K562 (cell line): ENCODE data around the gene HLA-DRB5. TPM values are rescaled to one million over a fixed set of nuclear protein-coding genes. Genes with fewer than 3 reads are reported as not detected.

ENCODE experiments used
- ATAC-seq: fragments of 200-7000 bp; cut with Tn5 transposase; 3 replicates; pipeline ENCODE4 v1.9.1; 2020; ENCODE audit warnings: moderate library complexity
- BruUV-seq: library from RNA; stranded (reverse); fragments of 400-500 nt; replicated peaks from 2 replicates; lab custom pipeline; 2021; lab: Mats Ljungman, UMichigan
- CTCF ChIA-PET: fragments of 300-600 bp; formaldehyde crosslinking; extraction: SDS; loops from one replicate; lab custom pipeline; 2021; ENCODE audit warnings: low intra/inter-chr PET ratio; lab: Yijun Ruan, JAX
- POLR2A ChIA-PET: fragments of 300-600, 350-650 bp; sonication (Branson Sonifier 250); formaldehyde crosslinking; extraction: SDS; loops from one replicate; lab custom pipeline; 2021; ENCODE audit warnings: antibody characterized with exemption, inconsistent platforms; lab: Yijun Ruan, JAX
- DNase-seq, 4 experiments: peaks; one replicate each; pipeline versions ENCODE4 v3.0.0 to v3.0.0-alpha.2; 2011 to 2018; ENCODE audit warnings: low spot score in 3 of 4, mixed read lengths in 3 of 4; ENCODE audit errors: extremely low read depth in 1 of 4
- FAIRE-seq: peaks from 2 replicates; lab custom pipeline; 2011; peaks lifted over from hg19 to GRCh38; lab: Jason Lieb, UNC
- H2AFZ ChIP-seq: 2 replicates; pipeline ENCODE4 v1.6.0; 2011; ENCODE audit warnings: low read depth, low read length, control low read depth, inconsistent platforms
- H3K27ac ChIP-seq: fragments of 200-600 bp; 3 replicates; pipeline ENCODE4 v1.8.0; 2011; ENCODE audit warnings: low read depth, mild to moderate bottlenecking, control low read depth, inconsistent platforms, low read length, moderate library complexity, mixed read lengths; ENCODE audit errors: extremely low read depth
- H3K27me3 ChIP-seq, 2 experiments: fragments of 300-600 bp in 1 of 2; 2 replicates in 1 of 2; 3 replicates in 1 of 2; pipeline versions ENCODE4 v1.6.0 to v1.8.0; 2011; ENCODE audit warnings: inconsistent platforms in 2 of 2, low read length in 2 of 2, mild to moderate bottlenecking in 1 of 2, mixed read lengths in 1 of 2, moderate library complexity in 1 of 2; ENCODE audit not compliant: control insufficient read depth in 2 of 2, insufficient read depth in 2 of 2
- H3K36me3 ChIP-seq: fragments of 300-600 bp; 3 replicates; pipeline ENCODE4 v1.8.0; 2011; ENCODE audit warnings: mild to moderate bottlenecking, low read length, inconsistent platforms; ENCODE audit not compliant: control insufficient read depth, insufficient read depth
- H3K4me1 ChIP-seq, 2 experiments: fragments of 200-600 bp in 1 of 2; replicated peaks in 1 of 2; 2 replicates in 1 of 2; 3 replicates in 1 of 2; pipeline versions ENCODE4 v1.5.1 to v1.8.0; 2011; ENCODE audit warnings: inconsistent platforms in 2 of 2, low read length in 2 of 2, mild to moderate bottlenecking in 1 of 2, mixed read lengths in 1 of 2, moderate library complexity in 1 of 2; ENCODE audit not compliant: control insufficient read depth in 2 of 2, insufficient read depth in 2 of 2
- H3K4me2 ChIP-seq: 2 replicates; pipeline ENCODE4 v1.6.1; 2011; ENCODE audit warnings: low read length, control low read depth, inconsistent platforms, mixed read lengths; ENCODE audit not compliant: insufficient read depth
- H3K4me3 ChIP-seq: fragments of 200-600 bp; sonication (generic), shearing (Covaris generic); 2 replicates; pipeline ENCODE4 v1.5.1; 2016; ENCODE audit warnings: control low read depth, inconsistent platforms
- H3K79me2 ChIP-seq: fragments of 200-600 bp; 3 replicates; pipeline ENCODE4 v1.8.0; 2011; ENCODE audit warnings: low read length, inconsistent platforms; ENCODE audit not compliant: control insufficient read depth, insufficient read depth
- H3K9ac ChIP-seq, 2 experiments: 2 replicates each; pipeline versions ENCODE4 v1.6.0 to v1.6.1; 2011; ENCODE audit warnings: low read depth in 2 of 2, low read length in 2 of 2, control low read depth in 1 of 2, inconsistent platforms in 1 of 2, mild to moderate bottlenecking in 1 of 2, mixed read lengths in 1 of 2; ENCODE audit not compliant: insufficient read depth in 1 of 2
- H3K9me1 ChIP-seq: one replicate; pipeline ENCODE4 v1.6.0; 2011; ENCODE audit warnings: inconsistent platforms, mild to moderate bottlenecking, low read length, moderate library complexity; ENCODE audit not compliant: control insufficient read depth, insufficient read depth
- H3K9me3 ChIP-seq: replicated peaks from 2 replicates; pipeline ENCODE4 v1.5.1; 2011; ENCODE audit warnings: low read depth, low read length, inconsistent platforms; ENCODE audit not compliant: control insufficient read depth, insufficient read depth
- H4K20me1 ChIP-seq: replicated peaks from 2 replicates; pipeline ENCODE4 v1.6.1; 2011; ENCODE audit warnings: low read length, inconsistent platforms, mixed read lengths; ENCODE audit not compliant: control insufficient read depth, insufficient read depth
- ATF1 ChIP-seq, 2 experiments: fragments of 450-650 bp in 1 of 2; IDR thresholded peaks; 2 replicates each; pipeline ENCODE4 v1.6.1; 2016; ENCODE audit warnings: missing compliant biosample characterization in 1 of 2, missing genetic modification characterization in 1 of 2
- BCL6 ChIP-seq: fragments of 250-450 bp; sonication (Bioruptor Pico); IDR thresholded peaks from 2 replicates; pipeline ENCODE4 v1.4.0; 2020
- PHF21A ChIP-seq: fragments of 450-650 bp; IDR thresholded peaks from 2 replicates; pipeline ENCODE4 v1.6.1; 2017; ENCODE audit warnings: low read depth, borderline replicate concordance
- POLR3A ChIP-seq: IDR thresholded peaks from 2 replicates; pipeline ENCODE4 v1.6.1; 2011; ENCODE audit warnings: borderline replicate concordance, mild to moderate bottlenecking, moderate library complexity; ENCODE audit not compliant: insufficient read length, insufficient read depth; ENCODE audit errors: extremely low read depth
- SFPQ ChIP-seq: fragments of 200-400 bp; formaldehyde crosslinking; IDR thresholded peaks from 2 replicates; pipeline ENCODE4 v1.6.1; 2017; ENCODE audit warnings: mild to moderate bottlenecking, low read depth, low read length, moderate library complexity
- TCF7L2 ChIP-seq: fragments of 150-350 bp; IDR thresholded peaks from 2 replicates; pipeline ENCODE4 v1.6.1; 2016; ENCODE audit warnings: low read depth, mild to moderate bottlenecking, low read length, moderate library complexity
- ZNF3 ChIP-seq: fragments of 250-450 bp; sonication (Bioruptor Pico); IDR thresholded peaks from 2 replicates; pipeline ENCODE4 v1.5.0; 2021; ENCODE audit warnings: mild to moderate bottlenecking, moderate library complexity
- ZNF41 ChIP-seq: fragments of 250-450 bp; sonication (Bioruptor Pico); conservative IDR thresholded peaks from 2 replicates; pipeline ENCODE4 v1.4.0; 2020; ENCODE audit warnings: mild to moderate bottlenecking
- WGBS: fragments of 100-300 bp; shearing (Covaris generic); methylation state at CpG from one replicate; pipeline ENCODE4 v1.1.6; 2016; ENCODE audit warnings: low coverage, mixed read lengths; ENCODE audit not compliant: insufficient coverage; ENCODE audit errors: missing lambda C conversion rate; 5-methylcytosine and 5-hydroxymethylcytosine counted together
- in situ Hi-C: fragments of 300-500 bp; cut with MboI; formaldehyde crosslinking; loops from 4 replicates; pipeline ENCODE4 v1.15.0; 2018; ENCODE audit warnings: inconsistent platforms, mixed read lengths
- intact Hi-C: fragments of 100-400 bp; cut with micrococcal nuclease; formaldehyde crosslinking; loops from 2 replicates; pipeline ENCODE4 v1.14.2; 2022
- polyA plus RNA-seq, 8 experiments: library from polyadenylated mRNA; depleted of rRNA in 4 of 8; stranded (reverse) in 5 of 8; unstranded in 3 of 8; fragments of >200 nt; fragmentation: Nextera tagmentation in 2 of 8; fragmentation: Illumina TruSeq in 1 of 8; extraction: Ambion mirVana in 2 of 8; extraction: Trizol in 1 of 8; gene quantifications; 2 replicates each; pipeline versions ENCODE4 v1.2.1 to v1.2.3, GENCODE V29; 2011 to 2014; ENCODE audit warnings: inconsistent platforms in 1 of 8, missing spikeins in 1 of 8
- total RNA-seq, 7 experiments: library from RNA; depleted of rRNA in 6 of 7; stranded (reverse); fragments of >200 nt in 6 of 7; fragmentation: Illumina TruSeq in 2 of 7; extraction: Trizol in 2 of 7; gene quantifications; 2 replicates each; pipeline versions ENCODE4 v1.2.1 to v1.2.3, GENCODE V29; 2011 to 2021; ENCODE audit warnings: low replicate concordance in 1 of 7
- TF ChIP-seq, protein P1 (sequence below): fragments of 450-650 bp; formaldehyde crosslinking; IDR thresholded peaks from 2 replicates; pipeline ENCODE4 v1.4.0; 2022; ENCODE audit warnings: missing genetic modification characterization

Gene HLA-DRB5
- total and polyA plus RNA-seq, 9 of the 15 experiments (the other 6 are each of a cell fraction or from before 2014, with no cell fraction given) = not detected

- CTCF ChIA-PET = no interaction called here
- Histone ChIP-seq H3K36me3 (no peaks in the 10 kb centered on the region), H3K4me2 (no peak overlapping the region), H3K79me2 (no peaks in the 10 kb centered on the region), H3K4me1 (no peaks in the 10 kb centered on the region), H3K9me1 (no peaks in the 10 kb centered on the region), H3K27ac (no peak overlapping the region), H3K27me3 (no peaks in the 10 kb centered on the region), H3K9me3 (no peaks in the 10 kb centered on the region), H2AFZ (no peak overlapping the region)
- intact Hi-C loops (no loop called here), in situ Hi-C loops (no loop called here)
- WGBS = 0% methylated on average over 3 of the region's 4 CpGs
- BruUV-seq = no TSS peak
- TF ChIP-seq POLR3A = no peak
- no peak for TF ChIP-seq ZNF41
- no peak for TF ChIP-seq SFPQ
- no peak for TF ChIP-seq TCF7L2
- TF ChIP-seq, protein P1, sequence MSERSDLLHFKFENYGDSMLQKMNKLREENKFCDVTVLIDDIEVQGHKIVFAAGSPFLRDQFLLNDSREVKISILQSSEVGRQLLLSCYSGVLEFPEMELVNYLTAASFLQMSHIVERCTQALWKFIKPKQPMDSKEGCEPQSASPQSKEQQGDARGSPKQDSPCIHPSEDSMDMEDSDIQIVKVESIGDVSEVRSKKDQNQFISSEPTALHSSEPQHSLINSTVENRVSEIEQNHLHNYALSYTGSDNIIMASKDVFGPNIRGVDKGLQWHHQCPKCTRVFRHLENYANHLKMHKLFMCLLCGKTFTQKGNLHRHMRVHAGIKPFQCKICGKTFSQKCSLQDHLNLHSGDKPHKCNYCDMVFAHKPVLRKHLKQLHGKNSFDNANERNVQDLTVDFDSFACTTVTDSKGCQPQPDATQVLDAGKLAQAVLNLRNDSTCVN (CRISPR knock-in tag) = no peak
- TF ChIP-seq BCL6 (CRISPR knock-in tag) = no peak
- no peak for TF ChIP-seq ATF1 (CRISPR knock-in tag; IDR thresholded peaks at IDR 0.05)
- TF ChIP-seq ATF1 (tag; IDR thresholded peaks at IDR 0.05) = no peak
- no peak for TF ChIP-seq PHF21A
- TF ChIP-seq ZNF3 (CRISPR knock-in tag) = no peak
- TF ChIP-seq, all 486 proteins: peak for 0
- H3K9ac ChIP-seq = no peak overlapping the region
- H4K20me1 ChIP-seq = no peaks in the 10 kb centered on the region
- H3K4me3 ChIP-seq = no peak overlapping the region
- no peak for DNase-seq
- no peak for ATAC-seq
- POLR2A ChIA-PET = no interaction called here
- no peak for FAIRE-seq
Observed at GRCh38 chr6:32519118-32519909, 10.8 kb downstream of the HLA-DRB5 start.
